NB4 (cell line): Measurements from ENCODE around the gene ANKAR.

Experiments used
- MYC ChIP-seq: IDR thresholded peaks from 2 replicates; pipeline ENCODE4 v1.6.1; 2011; ENCODE audit warnings: low read depth, low read length
- POLR2A ChIP-seq: IDR thresholded peaks from 2 replicates; pipeline ENCODE4 v1.6.1; 2011; ENCODE audit warnings: mild to moderate bottlenecking; ENCODE audit not compliant: insufficient read length; ENCODE audit errors: extremely low read depth
- TF ChIP-seq, protein P1 (sequence below): IDR thresholded peaks from one replicate; pipeline ENCODE4 v1.5.1; 2012; ENCODE audit warnings: low read depth, low read length

DNA sequence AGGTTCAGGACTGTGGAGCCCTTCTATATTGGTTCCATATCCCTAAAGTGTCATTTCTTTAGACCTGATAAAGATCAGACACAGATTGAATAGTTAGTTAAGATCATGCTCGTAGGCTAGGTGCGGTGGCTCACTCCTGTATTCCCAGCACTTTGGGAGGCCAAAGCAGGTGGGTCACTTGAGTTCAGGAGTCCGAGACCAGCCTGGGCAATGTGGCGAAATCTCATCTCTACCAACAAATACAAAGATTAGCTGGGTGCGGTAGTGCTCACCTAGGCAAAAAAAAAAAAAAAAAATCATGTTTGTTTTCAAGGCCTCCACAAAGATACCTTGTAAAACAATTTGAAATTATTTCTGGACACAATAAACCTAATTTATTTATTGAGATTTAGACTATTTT is 4.6 kb upstream of the ANKAR start:
- TF ChIP-seq POLR2A (no peak), MYC (no peak)
- TF ChIP-seq, protein P1, sequence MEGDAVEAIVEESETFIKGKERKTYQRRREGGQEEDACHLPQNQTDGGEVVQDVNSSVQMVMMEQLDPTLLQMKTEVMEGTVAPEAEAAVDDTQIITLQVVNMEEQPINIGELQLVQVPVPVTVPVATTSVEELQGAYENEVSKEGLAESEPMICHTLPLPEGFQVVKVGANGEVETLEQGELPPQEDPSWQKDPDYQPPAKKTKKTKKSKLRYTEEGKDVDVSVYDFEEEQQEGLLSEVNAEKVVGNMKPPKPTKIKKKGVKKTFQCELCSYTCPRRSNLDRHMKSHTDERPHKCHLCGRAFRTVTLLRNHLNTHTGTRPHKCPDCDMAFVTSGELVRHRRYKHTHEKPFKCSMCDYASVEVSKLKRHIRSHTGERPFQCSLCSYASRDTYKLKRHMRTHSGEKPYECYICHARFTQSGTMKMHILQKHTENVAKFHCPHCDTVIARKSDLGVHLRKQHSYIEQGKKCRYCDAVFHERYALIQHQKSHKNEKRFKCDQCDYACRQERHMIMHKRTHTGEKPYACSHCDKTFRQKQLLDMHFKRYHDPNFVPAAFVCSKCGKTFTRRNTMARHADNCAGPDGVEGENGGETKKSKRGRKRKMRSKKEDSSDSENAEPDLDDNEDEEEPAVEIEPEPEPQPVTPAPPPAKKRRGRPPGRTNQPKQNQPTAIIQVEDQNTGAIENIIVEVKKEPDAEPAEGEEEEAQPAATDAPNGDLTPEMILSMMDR: no peak
